ENCODE results near the gene XCL1.

XCL1 gene

DNA sequence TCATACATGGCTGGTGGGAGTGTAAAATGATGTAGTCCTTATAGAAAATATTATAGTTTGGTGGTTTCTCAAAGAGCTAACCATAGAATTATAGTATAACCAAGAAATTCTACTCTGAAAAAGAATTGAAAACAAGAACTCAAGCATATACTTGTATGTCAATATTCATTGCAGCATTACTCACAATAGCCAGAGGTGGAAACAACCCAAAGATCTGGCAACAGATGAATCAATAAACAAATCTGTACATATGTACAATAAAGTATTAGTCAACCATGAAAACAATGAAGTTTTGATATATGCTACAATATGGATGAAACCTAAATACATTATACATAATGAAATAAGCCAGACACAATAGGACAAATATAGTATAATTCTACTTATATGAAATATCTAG, 29.7 kb downstream of the XCL1 start:
- DNase-seq (ENCODE audit: low spot score), result no peak

- no peak for DNase-seq (ENCODE audit: low spot score)
Measured at GRCh38 chr1:168607872-168608428, 31.5 kb downstream of the XCL1 start.

DNA sequence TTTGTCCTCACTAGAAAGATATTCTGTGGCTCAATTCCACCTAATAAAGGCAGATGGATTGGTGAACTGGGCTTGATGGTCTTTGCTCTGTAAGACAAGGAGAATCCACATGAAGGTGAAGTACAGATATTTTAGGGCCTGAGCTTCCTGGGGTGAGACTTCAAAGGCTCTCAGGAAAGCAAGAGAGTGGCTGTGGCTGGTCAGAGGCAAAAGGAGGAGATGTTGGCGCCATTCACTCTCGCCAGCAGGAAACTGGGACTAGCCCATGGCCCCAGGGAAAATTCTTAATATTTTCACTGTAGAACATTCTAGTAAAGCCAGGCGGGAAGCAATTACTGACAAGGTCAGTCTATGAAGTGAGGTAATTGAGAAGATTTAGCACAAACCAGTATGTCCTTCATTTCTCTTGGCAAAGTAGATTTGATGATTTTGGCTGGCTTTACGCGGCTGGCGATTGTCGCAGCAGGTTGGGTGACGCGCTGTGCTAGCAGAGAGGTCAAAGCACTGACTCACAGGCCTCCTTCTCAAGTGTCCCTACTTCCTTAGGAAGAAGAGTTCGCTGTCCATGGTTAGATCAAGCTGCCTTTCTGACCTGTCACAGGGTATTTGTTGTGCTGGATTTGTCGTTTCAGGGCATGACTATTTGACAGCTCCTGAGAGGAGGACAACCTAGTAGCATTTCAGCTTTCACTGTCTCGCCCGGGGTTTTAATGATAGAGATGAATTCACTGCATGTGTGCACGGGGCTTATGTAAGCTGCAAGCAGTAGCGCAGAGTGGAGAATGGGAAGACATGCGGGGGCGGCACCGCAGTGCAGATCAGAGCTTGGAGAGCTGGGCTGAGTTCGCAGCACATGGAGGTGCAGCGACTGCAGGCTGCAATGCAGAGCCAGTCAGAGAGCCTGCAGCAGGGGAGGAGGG, 32.7 kb downstream of the XCL1 start:
- peak; percentile 12 for DNase-seq (ENCODE audit: low spot score)

- no peak for DNase-seq (ENCODE audit: low spot score)
Measured at GRCh38 chr1:168609741-168610510, 33.5 kb downstream of the XCL1 start.

- no peak for DNase-seq (ENCODE audit: low spot score)
Measured at GRCh38 chr1:168613038-168613451, 36.6 kb downstream of the XCL1 start.

- DNase-seq (ENCODE audit: low spot score), result no peak
Measured at GRCh38 chr1:168613691-168614231, 37.4 kb downstream of the XCL1 start.

- no peak for DNase-seq (ENCODE audit: low spot score)
Measured at GRCh38 chr1:168614235-168614634, 37.8 kb downstream of the XCL1 start.

- DNase-seq (ENCODE audit: low spot score), result no peak
Measured at GRCh38 chr1:168615965-168616364, 39.6 kb downstream of the XCL1 start.

GRCh38 chr1:168617974-168618750, 41.8 kb downstream of the XCL1 start:
- DNase-seq (ENCODE audit: low spot score), result no peak

GRCh38 chr1:168618886-168619285, 42.5 kb downstream of the XCL1 start:
- no peak for DNase-seq (ENCODE audit: low spot score)

GRCh38 chr1:168621356-168621755, 45.0 kb downstream of the XCL1 start:
- no peak for DNase-seq (ENCODE audit: low spot score)

DNA sequence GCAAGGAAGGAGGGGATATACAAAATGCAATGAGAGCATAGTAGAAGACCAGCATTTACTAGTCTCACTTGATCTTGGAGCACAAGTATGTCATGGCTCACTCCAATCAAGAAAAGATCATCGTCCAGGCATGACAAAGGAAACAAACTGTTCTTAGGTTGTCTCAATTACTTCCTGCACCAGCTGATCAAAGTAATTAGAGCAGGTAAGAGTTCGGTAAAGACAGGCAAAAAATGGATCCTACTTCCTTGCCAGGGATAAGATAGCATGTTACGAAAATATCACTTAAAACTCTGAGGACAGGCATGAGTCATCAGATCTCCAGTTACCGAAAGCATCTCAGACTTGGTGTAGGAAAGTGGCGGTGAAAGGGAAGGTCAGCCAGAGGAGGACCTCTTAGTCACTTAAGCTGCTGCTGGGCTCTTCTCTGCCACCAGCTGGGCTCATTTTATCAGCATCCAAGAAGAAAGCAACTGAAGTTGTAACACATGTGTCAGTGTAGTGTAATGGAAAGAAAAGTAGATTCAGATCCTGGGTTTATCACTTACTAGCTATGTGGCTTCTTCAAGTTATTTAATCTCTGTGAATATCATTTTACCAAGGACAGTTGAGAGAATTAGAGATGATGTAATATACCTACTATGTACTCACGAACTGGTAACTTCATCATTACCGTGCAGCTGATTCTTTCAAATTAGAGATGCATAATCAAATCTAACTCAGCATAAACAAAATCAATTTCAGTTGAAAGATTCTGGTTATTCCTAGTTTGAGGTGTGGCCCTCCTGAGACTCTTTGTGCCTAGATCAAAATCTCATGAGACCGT, 46.8 kb downstream of the XCL1 start:
- no peak for DNase-seq (ENCODE audit: low spot score)

DNA sequence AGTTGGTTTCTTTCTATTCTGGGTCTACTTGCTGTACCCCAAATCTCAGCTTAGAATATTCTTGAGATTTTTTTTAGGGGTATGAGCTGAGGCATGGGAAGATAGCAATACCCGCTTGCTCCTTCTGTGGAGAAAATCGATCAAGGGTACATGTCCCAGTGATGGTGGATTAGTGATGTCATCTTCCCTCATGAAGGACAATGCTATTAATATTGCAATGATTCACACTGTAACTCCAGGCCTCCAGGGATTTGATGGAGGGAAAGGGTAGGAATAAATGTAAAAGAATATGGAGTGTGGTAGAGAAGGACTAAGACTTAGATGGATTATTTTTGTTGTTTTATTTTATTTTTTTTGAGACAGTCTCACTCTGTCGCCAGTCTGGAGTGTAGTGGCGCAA, 47.4 kb downstream of the XCL1 start:
- no peak for DNase-seq (ENCODE audit: low spot score)

- no peak for DNase-seq (ENCODE audit: low spot score)
Measured at GRCh38 chr1:168626326-168626725, 49.9 kb downstream of the XCL1 start.

DNA sequence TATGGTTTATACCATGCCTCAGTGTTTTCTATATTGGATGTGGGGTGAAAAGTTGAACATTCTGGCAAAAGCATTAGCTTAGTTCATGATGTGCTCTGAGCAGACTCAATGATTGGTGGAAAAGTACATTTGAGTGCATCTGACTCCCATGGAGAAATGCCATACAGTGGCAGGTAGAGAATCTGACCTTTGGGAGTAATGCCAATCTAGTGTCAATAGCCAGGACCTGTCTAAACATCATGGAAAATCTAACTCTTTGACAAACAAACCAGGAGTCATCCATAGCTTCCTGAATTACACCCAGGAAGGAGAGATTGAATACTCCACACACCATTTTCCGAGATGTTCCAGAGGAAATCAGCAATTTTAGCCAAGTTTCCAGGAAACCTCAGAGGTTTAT, 51.0 kb downstream of the XCL1 start:
- no peak for DNase-seq (ENCODE audit: low spot score)

DNA sequence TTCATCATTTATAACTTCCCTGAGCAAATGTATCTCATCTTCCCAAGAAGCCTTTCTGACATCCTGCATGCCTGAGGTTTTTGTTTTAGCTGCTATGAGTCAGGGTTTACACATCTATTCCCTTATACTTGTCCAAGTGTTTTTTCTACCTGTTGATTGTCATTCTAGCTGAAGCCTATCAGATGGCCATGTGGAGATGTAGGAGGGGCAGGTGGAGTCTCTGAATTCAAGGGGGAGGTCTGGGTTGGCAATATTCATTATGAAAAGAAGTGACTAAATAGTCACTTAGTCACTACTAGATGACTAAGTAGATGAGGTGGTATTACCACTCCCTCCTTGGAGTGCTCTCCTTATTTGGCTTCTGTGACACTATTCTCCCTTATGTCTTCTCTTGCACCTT, 52.4 kb downstream of the XCL1 start:
- DNase-seq (ENCODE audit: low spot score), result peak; percentile 66

GRCh38 chr1:168629466-168629865, 53.1 kb downstream of the XCL1 start:
- DNase-seq (ENCODE audit: low spot score), result no peak
